ENCODE data around the gene PYCARD.
"Not testable (repeated sequence)": the region's sequence is repeated elsewhere in the genome, so short reads cannot be mapped to it uniquely, and the experiment has no call there.

Gene PYCARD

GRCh38 chr16:31190818-31191444 is 11.6 kb downstream of the PYCARD start:
- no peak for DNase-seq (ENCODE audit: low read depth)

DNA sequence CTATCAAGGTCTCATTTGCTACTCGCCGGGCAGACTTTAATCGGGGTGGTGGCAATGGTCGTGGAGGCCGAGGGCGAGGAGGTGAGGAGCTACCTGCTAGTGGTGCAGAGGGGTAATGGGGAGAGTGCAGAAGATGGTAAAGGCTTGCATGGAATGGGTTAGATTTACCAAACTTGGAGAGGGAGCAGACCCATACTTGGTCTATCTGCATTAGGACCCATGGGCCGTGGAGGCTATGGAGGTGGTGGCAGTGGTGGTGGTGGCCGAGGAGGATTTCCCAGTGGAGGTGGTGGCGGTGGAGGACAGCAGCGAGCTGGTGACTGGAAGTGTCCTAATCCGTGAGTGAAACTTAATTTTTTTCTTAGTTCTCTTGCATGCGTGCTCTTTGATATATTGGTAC is 12.5 kb downstream of the PYCARD start:
- no peak for DNase-seq (ENCODE audit: low read depth)

DNA sequence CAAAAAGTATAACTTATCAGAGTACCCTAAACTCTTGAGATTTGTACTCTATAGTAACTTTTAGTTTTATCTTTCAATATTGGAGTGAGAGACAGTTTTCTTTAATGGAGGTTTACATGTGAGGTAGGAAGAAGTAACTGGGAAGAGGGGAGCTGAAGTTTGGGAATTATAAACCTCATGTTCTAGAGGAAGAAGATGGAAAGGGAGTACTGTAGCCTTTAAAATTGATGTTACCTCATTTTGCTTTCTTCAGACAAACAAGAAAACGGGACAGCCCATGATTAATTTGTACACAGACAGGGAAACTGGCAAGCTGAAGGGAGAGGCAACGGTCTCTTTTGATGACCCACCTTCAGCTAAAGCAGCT is 13.2 kb downstream of the PYCARD start:
- DNase-seq (ENCODE audit: low read depth), result no peak

- no peak for DNase-seq (ENCODE audit: low read depth)
Measured at GRCh38 chr16:31188450-31189411, 13.8 kb downstream of the PYCARD start.

- DNase-seq (ENCODE audit: low read depth), result no peak
Measured at GRCh38 chr16:31187808-31188189, 14.8 kb downstream of the PYCARD start.

DNA sequence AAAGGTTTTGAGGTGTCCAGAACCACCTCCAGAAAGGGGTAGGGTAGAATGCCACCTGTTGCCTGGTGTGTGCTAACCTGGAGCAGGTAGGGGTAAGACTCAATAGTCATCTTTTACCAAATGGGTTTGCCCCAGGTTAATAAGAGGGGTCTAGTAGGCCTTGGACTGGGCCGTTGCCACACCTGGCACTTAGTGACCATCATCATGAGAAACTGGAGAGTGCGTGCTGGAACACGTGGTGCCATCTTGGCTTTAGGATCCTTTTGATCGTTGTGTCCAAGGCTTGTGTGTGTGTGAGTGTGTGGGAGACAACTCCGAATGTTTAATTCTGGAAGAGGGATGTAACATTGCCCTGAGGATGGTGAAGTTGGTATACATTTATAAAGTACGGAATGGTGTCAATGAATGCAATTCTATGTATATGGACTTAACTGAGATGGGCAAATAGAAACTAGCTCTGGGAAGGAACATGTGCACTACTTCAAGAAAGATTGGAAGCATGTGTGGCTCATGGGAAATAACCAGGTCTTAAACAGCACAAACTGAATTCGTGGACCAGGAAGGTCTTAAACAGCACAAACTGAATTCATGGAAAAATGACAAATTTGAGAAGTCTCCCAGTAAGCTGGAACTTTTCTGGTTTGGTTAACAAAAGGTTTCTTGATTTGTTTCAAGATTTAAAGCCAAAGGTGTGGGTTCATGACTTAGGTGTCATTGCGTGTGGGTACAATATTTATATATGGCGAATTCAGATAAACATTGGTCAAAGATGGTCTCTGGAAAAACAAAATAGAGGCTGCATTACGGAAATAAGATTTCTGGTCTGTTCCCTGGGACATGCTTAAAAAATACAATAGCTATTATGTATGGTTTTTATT is 15.4 kb downstream of the PYCARD start:
- DNase-seq (ENCODE audit: low read depth), result no peak

DNA sequence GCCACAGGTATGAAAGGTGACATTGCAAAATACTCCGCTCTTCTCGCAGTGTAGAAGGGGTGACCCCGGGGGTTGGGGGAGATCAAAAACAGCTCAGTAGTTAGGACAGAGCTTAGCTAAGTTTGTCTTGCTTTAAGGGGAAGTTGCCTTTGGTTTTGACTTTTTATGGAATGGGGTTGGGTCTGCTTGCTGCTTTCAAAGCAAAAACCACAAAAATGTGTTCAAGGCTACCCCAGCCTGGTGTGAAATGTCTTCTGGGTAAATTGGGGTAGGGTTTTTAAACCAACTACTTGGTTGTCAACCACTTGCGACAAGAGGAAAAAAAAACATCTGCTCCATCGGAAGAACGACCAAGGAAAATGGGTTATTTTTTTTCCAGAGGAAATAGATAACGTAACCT is 16.4 kb downstream of the PYCARD start:
- no peak for DNase-seq (ENCODE audit: low read depth)

DNA sequence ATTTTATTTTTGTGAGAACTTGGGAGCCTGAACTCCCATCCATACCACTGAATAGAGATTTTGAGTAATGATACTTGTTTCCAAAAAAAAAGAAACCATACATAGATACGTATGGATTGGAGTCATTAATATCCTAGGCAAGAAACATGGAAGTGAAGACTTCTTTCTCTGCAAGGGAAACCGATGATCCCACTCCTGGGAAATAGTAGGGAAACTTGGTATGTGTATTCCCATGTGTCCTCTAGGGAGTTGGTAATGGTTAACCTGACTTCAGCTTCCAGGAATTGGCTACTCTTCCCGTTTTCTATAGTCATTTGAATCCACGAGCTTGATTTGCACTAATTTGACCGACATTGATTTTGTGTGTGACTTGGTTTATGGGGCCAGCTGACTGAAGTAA is 17.2 kb downstream of the PYCARD start:
- no peak for DNase-seq (ENCODE audit: low read depth)

GRCh38 chr16:31184888-31185287 is 17.7 kb downstream of the PYCARD start:
- DNase-seq (ENCODE audit: low read depth), result no peak

DNA sequence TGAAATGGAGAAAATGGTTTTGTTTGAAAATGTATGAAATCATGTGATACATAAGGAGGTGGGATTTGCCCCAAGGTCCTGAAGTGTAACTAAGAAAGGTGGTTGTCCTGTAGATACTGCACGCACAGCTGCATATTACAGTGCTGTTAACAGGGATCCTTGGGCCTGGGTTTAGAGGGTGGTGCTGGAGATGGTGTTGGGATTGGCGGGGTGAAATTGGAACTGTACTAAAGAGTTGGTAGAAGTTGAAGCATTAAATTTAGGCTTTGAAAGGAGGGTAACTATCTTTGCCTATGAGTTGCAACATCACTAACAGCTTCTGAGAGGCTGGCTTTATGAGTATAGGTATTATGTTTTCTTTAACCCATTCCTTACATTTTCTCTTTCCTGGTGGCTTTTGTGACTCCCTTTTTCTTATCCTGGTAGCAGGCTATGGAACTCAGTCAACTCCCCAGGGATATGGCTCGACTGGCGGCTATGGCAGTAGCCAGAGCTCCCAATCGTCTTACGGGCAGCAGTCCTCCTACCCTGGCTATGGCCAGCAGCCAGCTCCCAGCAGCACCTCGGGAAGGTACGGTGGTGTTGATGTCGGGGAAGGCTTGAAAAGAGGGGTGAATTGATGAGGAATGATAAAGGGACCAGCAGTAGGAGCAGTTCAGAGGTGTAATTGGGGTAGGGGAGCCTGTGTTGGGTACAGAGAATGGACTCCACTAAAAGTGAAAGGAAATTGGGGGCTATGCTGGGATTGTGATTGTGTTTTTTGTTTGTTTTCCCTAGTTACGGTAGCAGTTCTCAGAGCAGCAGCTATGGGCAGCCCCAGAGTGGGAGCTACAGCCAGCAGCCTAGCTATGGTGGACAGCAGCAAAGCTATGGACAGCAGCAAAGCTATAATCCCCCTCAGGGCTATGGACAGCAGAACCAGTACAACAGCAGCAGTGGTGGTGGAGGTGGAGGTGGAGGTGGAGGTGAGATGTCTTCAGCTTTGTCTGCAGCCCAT is 18.8 kb downstream of the PYCARD start:
- no peak for DNase-seq (ENCODE audit: low read depth)

DNA sequence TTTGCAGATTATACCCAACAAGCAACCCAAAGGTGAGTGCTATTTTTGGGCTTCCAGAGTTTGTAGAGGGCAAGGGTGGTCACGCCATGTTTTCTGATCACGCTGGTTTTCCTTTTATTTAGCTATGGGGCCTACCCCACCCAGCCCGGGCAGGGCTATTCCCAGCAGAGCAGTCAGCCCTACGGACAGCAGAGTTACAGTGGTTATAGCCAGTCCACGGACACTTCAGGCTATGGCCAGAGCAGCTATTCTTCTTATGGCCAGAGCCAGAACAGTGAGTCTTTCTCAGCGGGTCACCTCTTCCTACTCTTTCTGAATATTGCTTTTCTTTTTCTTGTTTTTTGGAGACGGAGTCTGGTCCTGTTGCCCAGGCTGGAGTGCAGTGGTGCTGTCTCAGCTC is 20.2 kb downstream of the PYCARD start:
- no peak for DNase-seq (ENCODE audit: low read depth)

GRCh38 chr16:31181102-31181830 is 21.3 kb downstream of the PYCARD start:
- DNase-seq (ENCODE audit: low read depth), result no peak

DNA sequence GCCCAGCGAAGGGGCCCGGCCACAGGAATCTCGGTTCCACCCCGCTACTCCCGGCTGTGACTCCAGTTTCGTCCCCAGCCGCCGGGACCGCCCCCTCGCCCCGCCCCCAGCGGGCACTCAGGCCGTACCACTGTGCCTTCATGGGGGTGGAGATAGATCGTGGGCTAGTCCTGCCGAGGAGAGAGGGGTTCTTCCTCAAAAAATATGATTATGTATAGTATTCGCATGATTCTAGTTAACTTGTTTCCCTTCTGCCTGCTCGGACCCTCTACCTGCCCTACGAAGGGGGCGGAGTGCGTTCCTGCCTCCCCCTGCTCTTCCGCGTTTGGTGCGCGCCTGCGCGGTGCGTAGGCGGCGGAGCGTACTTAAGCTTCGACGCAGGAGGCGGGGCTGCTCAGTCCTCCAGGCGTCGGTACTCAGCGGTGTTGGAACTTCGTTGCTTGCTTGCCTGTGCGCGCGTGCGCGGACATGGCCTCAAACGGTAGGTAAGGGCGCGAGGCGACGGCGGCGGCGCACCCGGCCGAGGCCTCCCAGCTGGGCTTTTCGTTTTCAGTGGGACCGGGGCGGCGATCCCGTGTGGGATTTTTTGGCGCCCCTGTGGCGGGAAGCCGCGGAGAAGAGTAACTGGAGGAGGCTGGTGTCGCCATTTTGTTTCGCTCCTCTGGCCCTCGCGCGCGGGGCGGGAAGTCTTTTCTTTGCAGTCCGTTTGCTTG is 22.7 kb downstream of the PYCARD start, which contains the start of gene FUS:
Gene FUS, plus strand, starts transcription at position 393 of the 713 bp plus-strand sequence. Its CDS starts 76 bp downstream, at position 469.
- no peak for DNase-seq (ENCODE audit: low read depth)

DNA sequence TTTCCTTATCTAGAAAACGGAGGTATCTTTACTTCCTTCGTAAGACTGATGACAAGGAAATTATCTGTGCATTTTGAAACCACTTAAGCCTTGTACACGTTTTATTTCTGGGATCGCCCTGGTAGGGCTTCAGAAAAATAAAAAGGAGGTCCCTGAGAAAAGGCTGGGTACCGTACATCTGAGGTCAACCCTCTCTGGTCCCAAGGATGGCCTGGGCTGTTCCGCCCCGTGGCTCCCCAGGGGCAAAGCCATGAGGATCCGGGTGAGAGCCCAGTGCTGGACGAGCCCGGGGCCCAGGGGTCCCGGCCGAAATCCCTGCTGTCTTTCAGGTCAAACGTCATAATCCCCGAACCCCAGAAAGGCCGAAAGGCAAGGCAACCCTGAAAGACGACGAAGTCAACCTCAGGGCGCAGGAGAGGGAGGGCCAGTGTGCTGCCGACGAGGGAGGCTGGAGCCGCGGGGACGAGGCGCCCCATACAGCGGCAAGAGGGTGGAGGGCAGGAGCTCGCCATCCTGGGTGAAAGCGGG is 23.3 kb downstream of the PYCARD start:
- DNase-seq (ENCODE audit: low read depth), result no peak

DNA sequence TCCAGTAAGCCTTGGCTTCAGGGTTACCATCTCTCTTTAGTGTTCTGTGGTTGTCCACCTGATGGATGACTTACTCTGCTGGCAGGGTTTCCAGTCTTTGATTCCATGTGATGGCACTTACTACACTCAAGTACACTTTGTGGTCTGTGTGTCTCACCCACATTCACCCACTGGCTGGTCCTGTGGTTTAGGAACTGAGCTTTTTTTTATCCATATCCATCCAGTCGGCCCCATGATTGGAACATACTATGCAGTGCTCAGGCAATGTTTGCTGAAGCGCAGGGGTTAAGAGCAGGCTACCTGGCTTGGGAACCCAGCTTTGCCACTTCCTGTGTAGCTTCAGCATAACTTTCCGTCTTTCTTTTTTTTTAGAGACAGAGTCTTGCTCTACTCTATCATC is 25.4 kb downstream of the PYCARD start:
- DNase-seq (ENCODE audit: low read depth), result no peak

DNA sequence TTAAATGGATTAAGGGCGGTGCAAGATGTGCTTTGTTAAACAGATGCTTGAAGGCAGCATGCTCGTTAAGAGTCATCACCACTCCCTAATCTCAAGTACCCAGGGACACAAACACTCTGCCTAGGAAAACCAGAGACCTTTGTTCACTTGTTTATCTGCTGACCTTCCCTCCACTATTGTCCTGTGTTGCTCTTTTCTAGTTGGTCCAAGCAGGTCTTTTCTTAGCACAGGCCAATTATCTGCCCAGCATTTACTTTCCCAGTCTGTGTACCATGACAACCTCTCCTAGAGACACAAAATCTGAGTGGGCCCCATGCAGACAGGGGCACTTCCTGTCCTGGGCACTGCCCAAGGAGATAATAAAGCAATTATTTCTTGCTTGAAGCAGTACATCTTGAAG is 32.5 kb downstream of the PYCARD start:
- DNase-seq (ENCODE audit: low read depth), result not testable (repeated sequence)

DNA sequence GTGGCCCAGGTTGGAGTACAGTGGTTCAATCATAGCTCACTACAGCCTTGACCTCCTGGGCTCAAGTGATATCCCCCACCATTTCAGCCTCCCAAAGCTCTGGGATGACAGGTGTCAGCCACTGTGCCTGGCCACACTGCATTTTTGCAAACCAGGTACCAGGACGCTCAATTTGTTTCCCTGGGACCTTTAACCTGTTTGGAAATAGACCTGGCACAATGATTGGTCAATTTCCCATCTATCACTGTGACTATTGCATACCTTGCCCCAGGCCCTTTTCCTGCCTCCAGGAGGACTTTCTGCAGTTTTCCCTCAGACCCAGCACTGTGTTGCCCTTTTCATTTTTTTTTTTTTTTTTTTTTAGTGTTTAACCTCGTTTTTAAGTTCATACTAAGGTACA is 33.7 kb downstream of the PYCARD start:
- no peak for DNase-seq (ENCODE audit: low read depth)

DNA sequence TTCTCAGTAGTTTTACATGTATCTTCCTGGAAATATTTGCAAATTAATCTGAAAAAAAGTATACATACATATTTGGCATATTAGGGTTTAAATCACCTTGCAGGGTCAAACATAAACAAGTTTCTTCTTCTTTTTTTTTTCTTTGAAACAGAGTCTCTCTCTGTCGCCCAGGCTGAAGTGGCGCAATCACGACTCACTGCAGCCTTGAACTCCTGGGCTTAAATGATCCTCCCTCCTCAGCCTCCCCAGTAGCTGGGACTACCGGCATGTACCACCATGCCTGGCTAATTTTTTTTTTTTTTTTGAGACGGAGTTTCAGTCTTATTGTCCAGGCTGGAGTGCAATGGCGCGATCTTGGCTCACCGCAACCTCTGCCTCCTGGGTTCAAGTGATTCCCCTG is 35.2 kb downstream of the PYCARD start:
- DNase-seq (ENCODE audit: low read depth), result no peak

GRCh38 chr16:31157136-31157535 is 45.4 kb downstream of the PYCARD start:
- no peak for DNase-seq (ENCODE audit: low read depth)
